Forelimb muscle (tissue), 1 donor: ENCODE measurements around the gene CD200R1. TPM values are rescaled to one million over a fixed set of nuclear protein-coding genes. Genes with fewer than 3 reads are reported as not detected.

Source experiments
- DNase-seq: peaks from one replicate; pipeline ENCODE4 v3.0.0-alpha.2; 2013; ENCODE audit warnings: low read depth
- polyA plus RNA-seq: library from polyadenylated mRNA; unstranded; fragments of 120-200 nt; gene quantifications from one replicate; pipeline ENCODE4 v1.2.1, GENCODE V29; 2013; ENCODE audit not compliant: insufficient read length

Gene CD200R1, protein sequence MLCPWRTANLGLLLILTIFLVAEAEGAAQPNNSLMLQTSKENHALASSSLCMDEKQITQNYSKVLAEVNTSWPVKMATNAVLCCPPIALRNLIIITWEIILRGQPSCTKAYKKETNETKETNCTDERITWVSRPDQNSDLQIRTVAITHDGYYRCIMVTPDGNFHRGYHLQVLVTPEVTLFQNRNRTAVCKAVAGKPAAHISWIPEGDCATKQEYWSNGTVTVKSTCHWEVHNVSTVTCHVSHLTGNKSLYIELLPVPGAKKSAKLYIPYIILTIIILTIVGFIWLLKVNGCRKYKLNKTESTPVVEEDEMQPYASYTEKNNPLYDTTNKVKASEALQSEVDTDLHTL
- 1.7 TPM for polyA plus RNA-seq

DNA sequence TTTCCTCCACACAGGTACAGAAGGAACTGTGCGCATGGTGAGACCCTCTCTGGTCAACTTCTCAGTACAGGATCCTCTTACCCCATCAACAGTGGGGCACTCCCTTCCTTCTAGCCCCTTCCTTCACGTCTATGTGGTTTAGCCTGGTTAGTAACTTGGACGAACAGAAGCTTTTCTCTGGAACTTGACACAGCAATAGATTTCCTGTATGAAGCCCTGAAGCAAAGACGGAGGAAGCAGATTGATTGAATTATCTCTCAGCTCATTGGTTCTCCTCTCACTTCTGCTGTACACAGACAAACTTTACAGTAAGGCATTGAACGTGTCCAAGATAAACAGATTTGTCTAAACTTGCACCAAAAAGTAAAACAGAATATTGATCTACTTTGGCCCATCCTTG lies at the start of gene CD200R1:
Gene CD200R1, minus strand, starts transcription at position 210 of the 400 bp plus-strand sequence. CDS start 246 bp downstream, outside the sequence.
- DNase-seq: no peak

DNA sequence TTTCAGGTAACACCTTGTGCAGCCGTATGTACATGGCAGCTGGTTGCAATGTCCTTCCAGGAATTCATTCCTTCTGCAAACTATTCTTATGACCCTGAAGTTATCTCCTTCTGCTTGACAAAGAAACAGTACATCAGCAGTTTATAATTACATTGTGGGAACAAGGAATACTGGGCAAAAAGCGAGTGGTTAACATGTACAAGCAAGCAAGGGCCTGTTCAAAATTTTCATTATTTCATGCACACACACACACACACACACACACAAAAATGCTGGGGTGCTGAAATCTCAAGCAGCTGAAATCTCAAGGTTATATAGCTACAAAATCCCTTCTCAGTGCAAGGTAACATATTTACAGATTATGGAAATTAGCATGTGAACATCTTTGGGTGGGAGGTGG lies 46.6 kb upstream of the CD200R1 start:
- DNase-seq: no peak

DNA sequence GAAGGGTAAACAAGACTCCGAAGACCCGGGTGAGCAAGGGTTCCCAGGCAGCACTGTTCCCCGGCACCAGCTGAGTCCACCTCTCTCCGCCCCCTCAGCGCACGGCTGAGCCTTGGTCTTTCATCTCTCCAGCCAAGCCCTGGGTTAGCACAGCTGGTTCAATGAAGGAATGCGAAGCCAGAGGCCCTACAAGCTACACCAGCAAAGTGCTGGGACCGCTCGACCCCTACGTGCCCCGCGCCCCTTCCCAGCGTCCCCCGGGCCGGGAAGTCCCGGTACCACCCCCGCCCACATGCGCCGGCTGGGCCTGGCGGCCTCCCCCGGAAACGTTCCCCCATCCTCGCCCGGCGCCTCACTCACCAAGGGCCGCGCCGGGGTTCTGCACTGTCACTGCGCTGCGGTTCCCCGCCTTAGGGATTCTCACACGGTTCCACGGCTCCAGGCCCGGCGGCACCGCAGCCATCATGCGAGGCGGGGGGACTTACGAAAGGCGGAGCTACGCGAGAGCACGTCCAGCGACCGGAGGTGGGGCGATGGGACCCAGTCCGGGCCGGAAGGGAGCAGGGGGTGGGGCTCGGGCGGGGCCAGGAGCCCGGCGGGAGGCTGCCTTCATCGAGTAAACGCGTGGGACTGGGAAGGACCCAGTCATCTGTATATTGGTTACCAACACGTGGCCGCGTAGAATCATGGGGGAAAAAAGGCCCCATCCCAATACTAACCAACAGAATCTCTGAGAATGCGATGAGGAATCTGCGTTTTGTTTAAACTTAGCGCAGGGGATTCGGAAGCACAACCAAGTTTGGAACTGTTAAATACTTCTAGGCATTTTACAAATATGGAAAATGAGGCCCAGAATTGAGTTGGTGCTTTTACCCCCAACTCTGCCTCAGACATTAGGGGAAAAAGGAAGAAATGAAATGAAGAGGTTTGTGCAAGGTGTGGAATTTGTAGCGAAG lies 44.6 kb upstream of the CD200R1 start:
- peak; percentile 62 for DNase-seq

DNA sequence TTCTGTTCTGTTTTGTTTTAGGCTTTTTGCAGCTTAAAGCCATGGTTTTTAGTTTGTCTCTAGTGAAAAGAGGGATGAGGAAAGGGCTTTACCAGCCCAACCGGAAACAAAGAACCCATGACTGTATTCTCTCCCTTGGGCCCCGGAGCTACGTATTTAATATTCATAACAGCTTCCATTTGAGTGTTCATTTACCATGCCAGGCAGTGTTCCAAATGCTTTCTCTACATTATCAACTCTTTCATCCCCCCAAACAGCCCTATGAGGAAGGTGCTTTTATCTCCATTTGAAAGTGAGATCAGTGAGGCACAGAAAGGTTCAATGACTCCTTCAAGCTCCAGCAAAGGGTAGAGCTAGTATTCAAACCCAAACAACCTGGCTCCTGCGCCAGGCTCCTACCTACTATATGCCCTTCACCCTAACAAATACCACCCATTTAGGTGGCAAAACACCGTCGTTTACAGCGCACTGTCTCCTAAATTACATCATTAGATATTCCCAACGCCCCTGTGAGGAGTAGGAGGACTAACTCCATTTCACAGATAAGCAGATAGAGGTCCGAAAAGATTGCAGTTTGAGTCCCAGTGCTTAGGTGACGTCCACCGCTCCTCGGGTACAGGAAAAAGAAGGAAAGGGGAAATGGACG lies 43.8 kb upstream of the CD200R1 start:
- no peak for DNase-seq

DNA sequence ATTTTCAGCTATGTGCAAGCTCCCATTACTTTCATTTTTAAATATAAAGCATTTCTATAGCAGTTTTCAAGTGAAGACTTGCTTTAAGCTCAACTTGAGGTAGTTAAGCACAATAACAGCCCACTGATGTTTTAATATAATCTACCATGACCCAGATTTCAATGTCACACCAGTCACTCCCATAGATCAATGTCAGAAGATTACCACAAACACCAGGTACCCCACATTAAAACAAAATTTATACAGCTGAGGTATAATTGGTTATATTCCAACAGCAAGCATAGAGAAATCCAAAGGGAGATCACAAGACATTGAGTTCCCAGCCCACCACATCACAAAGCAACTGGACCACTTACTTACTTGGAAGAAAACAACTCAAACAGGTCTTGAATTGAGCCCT lies 38.7 kb upstream of the CD200R1 start:
- no peak for DNase-seq

DNA sequence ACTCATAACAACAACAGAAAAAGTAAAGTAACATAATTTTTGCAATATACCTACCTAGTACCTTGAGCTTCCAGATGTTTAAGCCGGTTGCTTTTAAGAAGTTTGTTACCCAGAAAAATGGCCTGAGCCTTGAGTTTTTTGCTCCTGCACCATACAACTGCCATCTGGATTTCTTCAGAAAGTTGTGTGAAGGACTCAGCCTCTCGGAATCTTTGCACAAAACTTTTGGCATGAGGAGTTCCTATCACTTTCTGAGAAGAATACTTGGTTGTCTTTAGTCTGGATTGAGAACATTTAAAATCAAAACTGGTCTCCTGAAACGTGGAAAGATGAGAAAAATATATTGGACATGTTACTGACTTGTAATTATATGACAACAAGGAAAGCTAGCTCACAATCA lies 33.2 kb upstream of the CD200R1 start:
- no peak for DNase-seq

DNA sequence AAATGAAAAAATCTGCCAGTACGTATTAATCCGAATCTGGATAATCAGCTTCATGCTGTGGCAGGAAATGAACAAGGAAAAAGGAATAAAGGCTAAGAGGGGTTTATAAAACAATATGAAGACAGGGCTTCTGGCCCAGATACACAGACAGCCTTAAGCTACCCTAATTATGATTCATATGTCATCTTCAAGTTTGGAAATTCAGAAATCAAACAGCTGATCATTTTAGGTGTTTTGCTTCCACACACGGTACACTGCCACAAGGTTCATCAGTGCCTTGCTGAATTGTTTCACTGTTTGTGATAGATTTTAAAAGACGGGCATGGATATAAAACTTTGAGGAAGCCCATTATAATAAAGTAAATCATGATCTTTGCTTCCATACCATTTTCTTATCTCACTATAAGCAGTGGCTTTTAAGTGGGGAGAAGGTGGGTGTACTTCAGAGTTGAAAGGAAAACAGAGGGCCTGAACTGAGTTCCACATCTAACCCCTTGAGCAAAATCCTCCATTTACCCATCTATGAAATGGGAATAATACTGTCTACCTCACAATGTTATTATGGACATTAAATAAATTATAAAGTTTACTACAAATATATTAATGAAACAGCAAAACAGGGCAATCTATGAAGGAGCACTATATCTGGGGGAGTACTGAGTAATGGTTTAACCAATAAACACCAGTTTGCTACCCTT lies 31.6 kb upstream of the CD200R1 start:
- no peak for DNase-seq

DNA sequence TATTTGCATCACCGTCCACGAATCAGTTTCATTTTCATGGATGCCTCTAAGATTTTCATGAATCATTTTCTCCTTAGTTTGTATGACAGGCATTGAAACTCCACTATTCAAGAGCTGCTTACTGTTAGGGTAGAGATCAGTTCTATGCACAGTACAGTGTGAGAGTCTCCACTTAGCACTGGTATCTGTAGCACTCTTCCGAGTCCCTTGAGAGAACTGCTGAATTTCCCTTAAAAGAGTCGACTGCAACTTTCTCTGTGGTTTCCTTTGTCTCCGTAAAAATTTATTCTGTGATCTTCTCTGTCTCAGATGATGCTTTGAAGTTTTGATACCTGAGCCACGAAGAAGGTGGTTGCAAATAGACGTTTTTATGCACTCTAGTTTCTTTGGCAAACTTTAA lies 30.7 kb upstream of the CD200R1 start:
- no peak for DNase-seq

DNA sequence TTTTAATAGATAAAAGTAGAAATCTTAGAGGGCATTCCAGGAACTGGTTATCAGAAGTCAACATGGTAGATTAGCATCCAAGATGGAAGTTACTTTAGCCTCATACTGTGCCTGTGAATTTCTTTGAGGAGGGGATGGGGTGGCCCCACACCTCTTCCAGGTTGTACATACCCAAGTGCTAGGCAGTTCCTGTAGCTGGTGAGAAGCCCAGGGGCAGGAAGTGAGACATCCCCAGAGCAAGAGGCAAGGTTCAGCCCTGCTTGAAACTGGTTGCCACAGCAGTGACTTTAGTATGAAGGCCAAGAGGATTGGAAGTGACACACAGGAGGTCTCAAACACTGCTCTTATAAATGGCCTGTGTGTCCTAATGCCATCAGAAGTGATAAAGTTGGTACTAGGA lies 27.8 kb upstream of the CD200R1 start:
- no peak for DNase-seq

DNA sequence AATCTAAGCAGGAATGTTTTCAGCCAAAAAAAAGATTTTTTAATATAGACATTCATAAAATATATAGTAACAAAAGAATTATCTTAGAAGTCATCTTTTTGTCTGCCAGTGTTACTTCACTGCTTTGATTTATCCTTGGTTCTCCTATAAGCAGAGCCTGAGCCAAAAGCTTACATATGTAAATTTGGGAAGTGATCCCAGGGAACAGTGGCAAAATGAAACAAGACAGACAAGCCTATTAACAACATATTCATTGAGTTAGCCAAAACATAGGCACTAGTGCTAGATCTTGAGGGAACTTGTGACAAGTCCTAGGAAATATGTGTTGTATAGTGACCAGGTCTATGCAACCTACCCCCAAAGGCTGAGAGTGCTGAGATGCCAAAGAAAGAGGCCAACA lies 27.1 kb upstream of the CD200R1 start:
- no peak for DNase-seq

DNA sequence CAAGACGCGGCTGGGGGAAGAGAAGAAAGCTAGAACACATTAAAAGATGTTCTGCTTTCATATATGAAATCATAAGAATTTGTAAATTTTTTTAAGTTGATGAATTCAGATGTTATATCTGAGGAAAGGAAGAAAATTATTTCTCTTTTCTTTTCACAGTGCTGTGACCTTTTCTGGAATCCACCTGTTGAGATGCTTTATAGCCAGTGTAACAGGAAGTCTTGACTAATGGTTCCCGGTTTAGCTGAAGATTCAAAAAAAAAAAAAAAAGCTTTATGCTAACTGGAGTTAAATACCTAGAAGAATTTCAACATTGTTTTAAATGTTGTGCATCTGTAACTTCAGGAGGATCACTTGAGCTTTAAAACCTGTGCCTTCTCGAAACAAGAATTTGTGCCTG lies 25.8 kb upstream of the CD200R1 start:
- DNase-seq: no peak

DNA sequence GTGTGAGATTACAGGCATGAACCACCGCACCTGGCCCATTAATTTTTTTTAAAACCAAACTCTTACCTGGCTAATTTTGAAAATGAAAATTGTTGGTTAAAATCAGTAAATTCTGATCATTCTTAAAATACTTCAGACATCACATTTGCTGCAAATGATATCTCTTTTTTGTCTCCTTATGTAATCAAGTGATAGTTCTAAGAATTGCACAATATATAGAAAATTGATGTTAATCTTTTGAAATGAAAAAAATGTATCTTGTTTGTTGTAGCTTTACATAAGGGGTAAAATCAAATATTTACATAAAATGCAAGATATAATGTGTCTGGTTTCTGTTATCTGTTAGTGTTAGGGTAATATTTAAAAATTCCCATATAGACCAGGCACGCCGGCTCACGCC lies 20.9 kb upstream of the CD200R1 start:
- DNase-seq: no peak

DNA sequence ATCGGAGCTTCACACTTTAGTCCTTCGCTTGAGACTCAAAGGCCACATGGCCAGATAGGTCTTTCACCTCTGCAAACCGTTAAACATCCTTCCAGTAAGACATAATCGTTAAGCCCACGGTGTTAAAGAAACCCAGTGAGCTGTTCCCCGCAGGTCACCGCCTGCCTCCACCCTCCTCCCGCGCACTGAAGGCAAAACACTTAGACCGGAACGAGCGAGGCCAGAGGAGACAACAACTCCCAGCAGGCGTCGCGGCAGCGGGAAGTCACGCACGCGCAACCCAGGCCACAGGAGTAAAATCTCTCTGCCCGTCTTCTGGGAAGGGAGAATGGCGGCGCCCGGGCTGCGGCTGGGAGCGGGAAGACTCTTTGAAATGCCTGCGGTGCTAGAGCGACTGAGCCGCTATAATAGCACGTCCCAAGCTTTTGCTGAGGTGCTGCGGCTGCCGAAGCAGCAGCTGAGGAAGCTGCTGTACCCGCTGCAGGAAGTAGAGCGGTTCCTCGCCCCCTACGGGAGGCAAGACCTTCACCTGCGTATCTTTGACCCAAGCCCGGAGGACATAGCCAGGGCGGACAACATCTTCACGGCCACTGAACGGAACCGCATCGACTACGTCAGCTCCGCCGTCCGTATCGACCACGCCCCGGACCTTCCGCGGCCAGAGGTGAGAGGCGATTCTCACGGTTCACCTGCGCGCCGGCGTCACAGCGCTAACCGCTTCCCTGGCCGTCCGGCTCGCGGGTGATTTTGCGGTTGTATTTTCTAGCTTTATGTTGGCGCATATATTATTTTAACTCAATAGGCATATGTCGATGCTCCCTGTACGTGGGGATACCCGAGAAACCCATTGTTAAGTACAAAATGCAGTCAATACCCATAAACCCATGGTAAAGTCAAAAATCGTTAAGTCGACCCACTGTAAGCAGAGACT lies 16.0 kb upstream of the CD200R1 start, which contains the start of gene GTPBP8:
Gene GTPBP8, plus strand, starts transcription at position 313 of the 931 bp plus-strand sequence. Its CDS starts 16 bp downstream, at position 329.
- peak; percentile 64 for DNase-seq

DNA sequence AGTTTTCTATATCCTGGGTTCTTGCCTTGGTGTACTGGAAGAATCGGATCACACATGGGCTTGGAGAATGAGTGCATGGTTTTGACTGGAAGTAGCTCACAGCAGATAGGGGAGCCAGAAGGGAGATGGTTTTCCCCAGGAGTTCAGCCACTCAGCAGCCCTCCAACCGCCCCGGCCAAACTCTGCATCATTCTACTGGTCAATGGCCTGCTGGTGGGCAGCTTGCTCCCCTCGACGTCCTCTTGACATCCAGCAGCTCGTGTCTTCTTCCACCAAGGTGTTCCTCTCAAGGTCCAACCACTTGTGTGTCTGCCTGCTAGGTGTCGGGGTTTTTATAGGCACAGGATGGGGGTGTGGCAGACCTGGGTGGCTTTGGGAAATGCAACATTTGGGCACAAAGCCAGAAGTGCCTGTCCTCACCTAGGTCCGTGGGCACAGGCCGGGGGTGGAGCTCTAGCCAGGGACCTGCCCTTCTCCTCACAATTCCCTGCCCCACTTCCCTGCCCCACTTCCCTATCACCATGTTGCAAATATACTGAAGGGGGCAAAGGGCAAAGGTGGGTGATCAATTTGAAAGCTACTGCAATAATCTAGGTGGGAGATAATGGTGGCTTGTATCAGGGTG lies 12.9 kb upstream of the CD200R1 start:
- no peak for DNase-seq

DNA sequence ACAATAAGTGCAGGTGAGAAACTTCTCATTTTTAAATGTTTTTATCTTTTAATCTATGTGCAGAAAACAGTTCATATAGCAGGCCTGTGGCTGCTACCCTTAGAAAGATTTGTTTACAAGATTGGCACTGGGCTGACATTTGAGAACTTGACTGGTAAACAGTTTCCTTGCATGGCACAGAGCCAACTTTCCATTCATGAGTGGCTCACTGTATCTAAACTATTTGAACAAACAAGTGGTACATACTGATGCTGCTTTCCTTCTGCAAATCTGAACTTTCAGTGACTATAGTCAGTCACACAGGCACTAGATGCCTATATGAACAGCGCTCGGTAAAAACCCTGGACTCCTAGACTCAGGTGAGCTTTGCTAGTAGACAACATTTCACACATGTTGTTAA lies 9.6 kb upstream of the CD200R1 start:
- no peak for DNase-seq

DNA sequence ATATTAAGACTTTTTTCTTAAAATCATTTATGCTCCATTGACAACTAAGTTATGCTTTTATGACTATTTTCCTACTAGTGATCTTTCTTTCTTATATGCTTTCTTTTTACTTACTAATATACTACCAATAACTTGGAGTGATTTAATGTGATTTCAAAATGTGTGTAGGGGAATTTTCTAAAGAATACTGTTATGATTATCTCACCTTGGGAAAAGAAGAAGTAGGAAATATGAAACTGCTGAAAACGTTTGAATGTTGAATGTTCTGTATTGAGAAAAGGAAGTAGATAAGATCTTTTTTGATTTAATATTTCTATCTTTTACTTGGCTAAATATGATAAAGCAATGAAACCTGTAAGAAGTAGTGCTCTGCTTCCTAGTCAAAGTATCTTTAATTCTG lies 7.8 kb upstream of the CD200R1 start:
- DNase-seq: no peak

DNA sequence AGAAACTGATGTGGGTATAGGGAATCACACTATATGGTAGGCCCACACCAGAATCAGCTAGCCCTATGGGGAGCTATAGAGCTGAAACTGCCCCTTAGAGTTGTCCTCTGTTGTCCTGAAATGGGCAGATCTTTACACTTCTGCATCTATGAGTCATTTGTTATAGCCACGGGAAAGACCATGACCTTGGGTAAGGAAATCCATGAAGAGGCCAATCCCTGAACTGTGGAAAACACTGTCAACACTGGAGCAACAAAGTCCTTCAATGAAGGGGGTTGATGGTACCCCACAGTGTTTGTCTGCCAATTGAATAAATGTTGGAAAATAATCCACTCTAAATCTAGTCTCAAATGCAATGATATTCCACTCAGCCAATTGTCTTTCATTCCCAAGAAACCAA lies 5.2 kb upstream of the CD200R1 start:
- DNase-seq: no peak

DNA sequence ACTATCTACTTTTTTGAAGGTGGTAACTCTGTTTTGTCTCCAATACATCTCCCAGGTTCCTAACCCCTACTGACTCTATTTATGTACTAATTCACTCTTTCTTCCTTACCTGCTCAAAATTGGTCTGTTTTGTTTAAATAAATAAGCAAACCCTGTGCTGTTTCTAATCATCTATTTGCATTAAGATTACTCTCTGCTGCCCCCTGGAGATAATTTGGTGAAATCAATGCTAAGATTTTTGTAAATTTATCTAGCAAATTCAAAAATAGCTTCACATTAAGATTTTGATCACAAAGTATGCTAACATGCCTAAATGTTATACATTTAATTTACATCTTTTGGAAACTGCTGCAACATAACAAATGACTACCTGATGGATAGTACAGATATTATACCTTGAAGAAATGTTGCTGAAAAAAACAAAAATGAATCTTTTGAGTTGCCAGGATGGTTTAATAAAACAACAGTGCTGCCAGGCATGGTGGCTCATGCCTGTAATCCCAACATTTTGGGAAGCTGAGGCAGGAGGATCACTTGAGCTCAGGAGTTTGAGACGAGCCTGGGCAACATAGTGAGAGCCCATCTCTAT lies 4.4 kb upstream of the CD200R1 start:
- no peak for DNase-seq

DNA sequence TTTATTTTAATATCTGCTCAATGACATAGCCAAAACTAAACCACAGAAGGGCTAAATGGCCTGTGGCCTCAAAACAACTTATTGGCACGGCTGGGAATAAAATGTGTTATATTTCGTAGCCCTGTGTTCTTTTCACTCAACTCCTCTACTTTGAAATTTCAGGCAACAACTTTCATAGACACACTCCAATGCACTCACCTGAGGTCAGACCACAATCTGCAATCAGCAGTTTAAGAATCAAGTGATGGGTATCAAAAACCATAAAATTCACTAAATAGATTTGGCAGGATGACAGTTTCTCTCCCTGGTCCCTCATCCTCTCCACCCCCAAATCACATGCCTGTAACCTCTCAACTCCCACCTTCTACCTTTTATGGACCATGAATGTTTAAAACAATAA lies 2.0 kb upstream of the CD200R1 start:
- DNase-seq: no peak

DNA sequence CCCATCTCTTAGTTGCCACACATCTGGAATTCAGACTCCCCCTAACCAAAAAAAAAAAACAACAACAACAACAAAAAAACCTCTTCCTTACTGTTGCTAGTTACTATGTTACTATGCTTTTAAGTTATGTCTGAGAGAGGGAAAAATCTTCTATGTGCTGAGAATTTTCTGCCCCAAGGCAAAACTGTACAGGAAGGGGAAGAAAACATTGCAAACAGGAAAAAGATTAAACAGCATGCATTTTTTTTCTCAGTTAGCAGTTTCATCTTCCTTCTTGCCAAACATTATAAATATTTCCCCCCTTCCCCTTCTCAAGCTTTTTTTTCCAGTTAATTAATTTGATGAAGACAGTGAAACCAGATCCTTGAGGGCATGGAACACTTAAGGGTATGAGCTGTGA lies 1.1 kb upstream of the CD200R1 start:
- no peak for DNase-seq
